NCI-H1930 (cell line): Measurements from ENCODE around the gene GDF10.

ENCODE experiments used
- DNase-seq, 2 experiments: peaks; one replicate each; lab custom pipeline; 2025; lab: John Stamatoyannopoulos, UW

Gene GDF10

GRCh38 chr10:47354165-47354564 is 54.2 kb downstream of the GDF10 start:
- DNase-seq, result no peak

- no peak for DNase-seq
Measured at GRCh38 chr10:47354900-47355299, 54.9 kb downstream of the GDF10 start.

DNA sequence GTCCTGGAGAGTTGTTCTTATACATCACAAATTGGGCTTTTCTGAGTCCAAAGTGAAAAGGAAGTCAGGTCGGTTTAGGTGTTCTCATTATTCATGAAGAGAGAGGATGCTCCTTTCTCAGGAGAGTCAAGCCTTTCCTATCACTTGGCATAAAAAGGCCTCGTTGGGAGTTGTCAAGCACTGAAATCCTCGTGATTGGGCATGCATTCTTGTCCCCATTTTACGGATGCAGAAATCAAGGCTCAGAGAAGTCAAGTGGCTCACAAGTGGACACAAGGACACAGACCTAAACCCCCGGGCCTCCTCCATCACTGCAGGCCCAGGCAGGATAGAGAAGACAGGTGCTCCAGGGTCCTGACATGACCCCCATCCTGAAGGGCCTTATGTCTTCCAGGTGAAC is 56.7 kb downstream of the GDF10 start:
- no peak for DNase-seq

- DNase-seq, result no peak
Measured at GRCh38 chr10:47357131-47357582, 57.2 kb downstream of the GDF10 start.

DNA sequence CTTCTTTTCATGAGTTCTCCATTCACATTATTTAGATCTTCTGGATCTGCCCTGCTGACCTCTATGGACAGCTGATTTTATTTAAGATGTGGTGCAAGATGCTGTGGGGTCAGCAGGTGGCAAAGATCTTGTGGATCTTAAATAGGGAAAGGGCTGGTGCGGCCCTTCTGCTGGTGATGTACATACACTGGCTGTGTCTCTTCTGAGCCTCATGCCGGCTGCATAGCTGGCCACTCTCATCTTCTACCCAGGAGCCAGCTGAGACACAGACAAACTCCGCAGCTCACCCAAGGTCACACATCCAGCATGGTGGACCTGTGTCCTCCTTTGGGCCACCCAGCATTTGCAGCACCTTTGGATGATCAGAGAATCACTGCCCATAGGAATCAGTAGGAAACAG is 57.9 kb downstream of the GDF10 start:
- DNase-seq, result no peak

DNA sequence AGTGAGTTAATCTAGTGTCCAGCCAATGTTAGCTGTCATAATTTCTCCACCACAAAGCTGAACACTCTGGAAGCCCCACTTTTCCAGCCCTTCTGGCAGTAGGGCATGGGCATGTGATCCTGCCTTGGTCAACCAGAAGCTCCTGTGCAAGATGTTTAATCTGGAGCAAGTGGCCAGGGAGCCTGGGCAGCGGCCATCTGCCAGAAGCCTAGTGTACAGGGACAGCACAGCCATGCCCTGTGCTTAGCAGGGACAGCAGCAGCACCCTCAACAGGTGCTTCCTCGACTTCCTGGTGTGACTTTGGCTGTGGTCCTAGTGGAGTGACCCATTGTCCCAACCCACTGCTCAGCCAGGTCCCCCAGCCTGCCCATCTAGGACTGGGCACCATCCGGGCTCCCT is 58.5 kb downstream of the GDF10 start:
- no peak for DNase-seq

DNA sequence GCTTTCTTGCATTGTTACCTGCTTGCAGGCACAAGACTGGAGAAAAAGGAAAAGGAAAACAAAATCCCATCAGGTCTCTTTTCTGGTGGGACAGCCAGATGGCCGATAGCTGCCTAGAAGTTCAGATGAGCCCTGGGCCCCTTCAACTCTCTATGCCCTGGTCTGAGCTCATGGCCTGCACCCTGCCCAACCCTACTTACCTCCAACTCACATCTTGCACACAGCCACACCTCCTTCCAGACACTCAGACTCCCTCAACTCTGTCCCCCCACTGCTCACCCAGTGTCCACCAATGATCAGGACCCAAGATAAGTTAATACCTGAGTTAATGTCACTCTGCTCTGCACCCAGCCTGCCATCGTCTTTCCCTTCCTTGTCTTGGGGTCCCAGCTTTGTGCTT is 59.1 kb downstream of the GDF10 start:
- no peak for DNase-seq

DNA sequence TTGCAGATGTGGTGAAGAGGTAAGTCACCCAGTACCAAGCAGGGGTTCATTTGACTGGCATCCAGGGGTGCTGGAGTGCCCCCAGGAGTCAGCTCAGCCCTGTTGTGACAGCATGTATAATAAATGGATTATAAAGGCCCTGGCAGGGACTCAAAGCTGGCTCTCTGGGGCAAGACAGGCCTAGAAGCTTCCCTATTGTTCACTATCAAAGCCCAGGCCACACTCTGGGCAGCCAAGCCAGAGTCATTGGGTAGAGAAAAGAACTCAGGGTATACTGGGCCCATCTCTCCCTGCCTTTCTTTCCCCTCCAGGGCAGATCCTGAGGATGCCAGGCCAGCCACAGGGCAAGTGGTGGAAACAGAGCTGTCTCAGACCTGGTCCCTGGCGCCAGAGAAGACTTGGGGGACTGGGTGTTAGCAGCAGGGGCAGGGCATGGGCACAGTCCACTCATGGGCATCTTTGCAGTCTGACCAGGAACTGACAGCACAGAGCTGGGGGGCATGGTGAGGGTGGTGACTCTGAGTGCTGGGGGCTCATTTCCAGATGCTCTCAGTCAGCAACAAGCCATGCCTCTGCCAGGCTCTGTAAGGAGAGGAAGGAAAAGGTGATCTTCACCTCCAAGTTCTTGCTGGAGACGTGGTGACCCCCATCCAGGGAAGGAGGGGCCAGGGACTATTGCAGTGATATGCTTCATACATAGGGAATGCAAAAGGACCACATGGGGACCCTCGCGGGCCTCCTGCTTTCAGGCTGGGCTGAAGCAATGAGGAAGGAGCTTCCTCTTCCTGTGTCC is 59.8 kb downstream of the GDF10 start:
- no peak for DNase-seq

GRCh38 chr10:47360419-47361040 is 60.5 kb downstream of the GDF10 start:
- DNase-seq, result no peak

DNA sequence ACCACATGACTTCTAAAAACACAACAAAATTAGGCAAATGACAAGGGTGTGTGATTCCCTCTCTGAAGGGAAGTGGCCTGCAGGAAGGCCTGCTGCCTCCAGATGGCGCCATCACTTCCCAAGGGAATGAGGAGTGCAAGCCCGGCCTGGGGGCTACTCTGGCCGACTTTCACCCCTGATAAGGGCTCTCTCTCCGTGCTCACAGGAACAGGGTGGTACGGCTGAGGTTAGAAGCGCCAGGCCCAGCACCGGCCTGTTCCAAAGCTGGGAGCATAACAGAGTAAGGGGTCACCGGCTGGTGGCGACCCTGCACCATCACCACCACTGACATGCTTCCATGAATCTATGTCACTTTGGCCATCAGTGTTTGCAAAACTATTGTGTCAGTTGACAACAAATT is 61.3 kb downstream of the GDF10 start:
- DNase-seq, result no peak

GRCh38 chr10:47362199-47362598 is 62.2 kb downstream of the GDF10 start:
- no peak for DNase-seq
